HL-60 (cell line): ENCODE measurements around the gene NSUN2.

Experiments used
- DNase-seq, 2 experiments: peaks; one replicate each; pipeline ENCODE4 v3.0.0-alpha.2; 2010 to 2020; ENCODE audit warnings: low read depth in 1 of 2, low spot score in 1 of 2
- H3K27ac ChIP-seq: fragments of 250-450 bp; sonication (Bioruptor Pico); replicated peaks from 2 replicates; pipeline ENCODE4 v1.5.1; 2020; ENCODE audit warnings: mild to moderate bottlenecking, moderate library complexity
- H3K27me3 ChIP-seq: fragments of 250-450 bp; sonication (Bioruptor Pico); 2 replicates; pipeline ENCODE4 v1.5.1; 2021; ENCODE audit warnings: mild to moderate bottlenecking, moderate library complexity; ENCODE audit not compliant: insufficient read depth, poor library complexity, severe bottlenecking
- H3K4me3 ChIP-seq: replicated peaks from 2 replicates; pipeline ENCODE4 v1.5.1; 2011; ENCODE audit warnings: mild to moderate bottlenecking, control low read depth, low read length; ENCODE audit not compliant: insufficient read depth
- CTCF ChIP-seq: IDR thresholded peaks from one replicate; pipeline ENCODE4 v1.5.1; 2011; ENCODE audit warnings: low read length, control low read depth, inconsistent platforms; ENCODE audit not compliant: insufficient read depth
- GABPA ChIP-seq: IDR thresholded peaks from 2 replicates; pipeline ENCODE4 v1.6.1; 2012; ENCODE audit warnings: low read depth
- POLR2AphosphoS5 ChIP-seq: IDR thresholded peaks from 2 replicates; pipeline ENCODE4 v1.6.1; 2012; ENCODE audit warnings: low read depth
- REST ChIP-seq: IDR thresholded peaks from 2 replicates; pipeline ENCODE4 v1.6.1; 2012; ENCODE audit warnings: low read depth; ENCODE audit not compliant: insufficient replicate concordance
- SPI1 ChIP-seq: IDR thresholded peaks from 2 replicates; pipeline ENCODE4 v1.6.1; 2012; ENCODE audit warnings: low read depth, mild to moderate bottlenecking, borderline replicate concordance

The NSUN2 gene

GRCh38 chr5:6599739-6600138, 33.1 kb downstream of the NSUN2 start:
- no peak for DNase-seq
- Histone ChIP-seq H3K4me3 (no peak overlapping the region), H3K27ac (no peak overlapping the region), H3K27me3 (no peaks in the 10 kb centered on the region)
- TF ChIP-seq GABPA: no peak
- no peak for TF ChIP-seq CTCF
- no peak for TF ChIP-seq SPI1
- TF ChIP-seq POLR2AphosphoS5: no peak
- no peak for TF ChIP-seq REST

DNA sequence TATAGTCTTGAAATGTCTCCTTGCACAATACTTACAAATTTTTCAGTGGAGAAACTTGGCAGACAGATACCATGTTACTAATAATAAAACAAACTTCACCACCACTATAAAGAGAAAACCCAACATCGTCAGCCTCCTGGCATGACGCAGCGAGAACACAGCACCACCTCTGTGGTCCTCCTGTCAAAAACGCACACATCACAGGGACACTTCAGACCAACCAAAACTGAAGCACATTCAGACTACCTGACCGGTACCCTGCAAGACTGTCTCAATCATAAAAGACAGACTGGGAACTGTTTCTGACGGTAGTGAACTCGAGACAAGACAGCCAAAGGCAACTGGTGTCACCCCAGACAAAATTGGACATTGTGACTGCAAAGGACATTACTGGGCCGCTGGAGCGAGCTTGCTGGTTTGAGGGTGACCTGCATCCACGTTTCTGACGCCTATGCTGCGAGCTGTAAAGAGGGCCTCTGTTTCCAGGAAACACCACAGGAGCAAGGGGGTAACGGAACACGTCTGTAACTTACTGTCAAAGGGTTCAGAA, 34.4 kb downstream of the NSUN2 start:
- Histone ChIP-seq H3K27me3 (no peaks in the 10 kb centered on the region), H3K4me3 (no peak overlapping the region), H3K27ac (no peak overlapping the region)
- TF ChIP-seq GABPA (no peak), POLR2AphosphoS5 (no peak), SPI1 (no peak), REST (no peak), CTCF (no peak)
- no peak for DNase-seq

DNA sequence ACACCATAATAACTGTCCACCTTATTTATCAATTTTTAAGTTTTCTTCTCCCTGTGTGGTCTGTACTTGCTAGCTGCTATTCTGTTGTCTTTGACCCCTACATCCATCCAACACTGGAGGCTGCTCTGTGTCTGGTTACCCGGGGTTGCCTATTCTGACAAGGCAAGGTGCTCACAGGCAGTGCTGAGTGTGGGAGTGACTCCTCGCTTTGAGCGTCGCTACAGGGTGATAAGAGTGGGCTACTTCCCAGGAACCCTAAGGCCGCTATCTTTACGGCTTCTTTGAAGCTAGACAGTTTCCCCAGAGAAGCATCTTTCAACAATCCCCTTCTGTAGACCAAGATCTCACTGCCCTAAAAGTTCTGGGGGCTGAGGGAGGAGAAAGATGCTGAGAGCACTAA, 35.3 kb downstream of the NSUN2 start:
- Histone ChIP-seq H3K4me3 (no peak overlapping the region), H3K27me3 (no peaks in the 10 kb centered on the region), H3K27ac (no peak overlapping the region)
- no peak for DNase-seq
- no peak for TF ChIP-seq POLR2AphosphoS5

DNA sequence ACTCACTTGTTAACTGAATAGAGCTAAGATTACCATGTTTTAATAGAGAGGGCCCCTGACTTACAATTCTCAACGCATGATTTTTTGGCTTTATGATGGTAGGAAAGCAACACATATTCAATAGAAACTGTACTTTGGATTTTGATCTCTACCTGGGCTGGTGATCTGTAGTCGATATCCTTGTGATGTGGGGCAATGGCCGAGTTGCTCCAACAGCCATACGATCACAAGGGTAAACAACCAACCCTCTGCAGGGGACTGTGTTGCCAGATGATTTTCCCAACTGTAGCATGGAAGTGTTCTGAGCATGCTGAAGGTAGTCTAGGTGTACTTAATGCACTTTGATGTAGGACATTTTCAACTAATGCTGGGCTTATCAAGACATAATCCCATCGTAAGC, 36.5 kb downstream of the NSUN2 start:
- Histone ChIP-seq H3K27ac (no peak overlapping the region), H3K27me3 (no peaks in the 10 kb centered on the region), H3K4me3 (no peak overlapping the region)
- TF ChIP-seq POLR2AphosphoS5 (no peak), SPI1 (no peak), CTCF (no peak), GABPA (no peak), REST (no peak)
- no peak for DNase-seq
